IMR-90 (cell line): ENCODE measurements around the gene CDC42BPG. TPM values are rescaled to one million over a fixed set of nuclear protein-coding genes. Genes with fewer than 3 reads are reported as not detected.

Experiments
- ATAC-seq: fragments of 200-7000 bp; cut with Tn5 transposase; 2 replicates; pipeline ENCODE4 v1.9.1; 2020; ENCODE audit warnings: low read depth, mild to moderate bottlenecking, moderate library complexity
- BruUV-seq: library from RNA; stranded (reverse); fragments of 400-500 nt; replicated peaks from 2 replicates; lab custom pipeline; 2021; lab: Mats Ljungman, UMichigan
- CTCF ChIA-PET: fragments of 300-600 bp; formaldehyde crosslinking; extraction: SDS; loops from one replicate; lab custom pipeline; 2021; ENCODE audit warnings: antibody characterized with exemption; lab: Yijun Ruan, JAX
- POLR2A ChIA-PET: fragments of 300-600 bp; sonication (Branson Sonifier 250); formaldehyde crosslinking; loops from one replicate; lab custom pipeline; 2022; ENCODE audit warnings: antibody characterized with exemption; ENCODE audit not compliant: unreplicated experiment; lab: Charles Lee
- DNase-seq: peaks from one replicate; pipeline ENCODE4 v3.0.0; 2013
- H2AFZ ChIP-seq: replicated peaks from 2 replicates; pipeline ENCODE3; 2013; ENCODE audit warnings: low read length, mild to moderate bottlenecking; ENCODE audit not compliant: poor library complexity
- H2AK5ac ChIP-seq: 2 replicates; pipeline ENCODE4 v1.6.1; 2013; ENCODE audit warnings: low read depth, low read length, inconsistent platforms
- H2AK9ac ChIP-seq: replicated peaks from 2 replicates; pipeline ENCODE3; 2013; ENCODE audit warnings: mild to moderate bottlenecking, low read depth, low read length, moderate library complexity; ENCODE audit not compliant: poor library complexity
- H2BK120ac ChIP-seq: 2 replicates; pipeline ENCODE4 v1.6.1; 2013; ENCODE audit warnings: low read depth, low read length, inconsistent platforms
- H2BK15ac ChIP-seq: 3 replicates; pipeline ENCODE4 v1.6.1; 2013; ENCODE audit warnings: low read depth, low read length, inconsistent platforms
- H2BK20ac ChIP-seq: 2 replicates; pipeline ENCODE4 v1.6.1; 2013; ENCODE audit warnings: low read depth, mild to moderate bottlenecking, inconsistent platforms, low read length, moderate library complexity
- H2BK5ac ChIP-seq: 2 replicates; pipeline ENCODE4 v1.6.1; 2013; ENCODE audit warnings: mild to moderate bottlenecking, low read depth, low read length, inconsistent platforms; ENCODE audit not compliant: poor library complexity, severe bottlenecking
- H3K14ac ChIP-seq: replicated peaks from 2 replicates; pipeline ENCODE4 v1.6.1; 2013; ENCODE audit warnings: low read depth, low read length, inconsistent platforms
- H3K18ac ChIP-seq: 2 replicates; pipeline ENCODE4 v1.6.1; 2013; ENCODE audit warnings: low read depth, low read length, control low read depth
- H3K23ac ChIP-seq: 2 replicates; pipeline ENCODE4 v1.6.1; 2013; ENCODE audit warnings: low read depth, low read length, inconsistent platforms
- H3K27ac ChIP-seq: 2 replicates; pipeline ENCODE4 v1.5.1; 2013; ENCODE audit warnings: mild to moderate bottlenecking, control low read depth, low read length; ENCODE audit not compliant: insufficient read depth
- H3K27me3 ChIP-seq: 2 replicates; pipeline ENCODE4 v1.6.1; 2013; ENCODE audit warnings: low read length; ENCODE audit not compliant: control insufficient read depth, insufficient read depth
- H3K36me3 ChIP-seq: 2 replicates; pipeline ENCODE4 v1.6.1; 2013; ENCODE audit warnings: low read length, mixed read lengths; ENCODE audit not compliant: control insufficient read depth, insufficient read depth
- H3K4ac ChIP-seq: 2 replicates; pipeline ENCODE4 v1.6.1; 2013; ENCODE audit warnings: low read depth, low read length, inconsistent platforms
- H3K4me1 ChIP-seq: 2 replicates; pipeline ENCODE4 v1.6.1; 2013; ENCODE audit warnings: low read length, mixed read lengths; ENCODE audit not compliant: control insufficient read depth, insufficient read depth
- H3K4me2 ChIP-seq: 2 replicates; pipeline ENCODE4 v1.6.1; 2013; ENCODE audit warnings: low read depth, mild to moderate bottlenecking, control low read depth, low read length, moderate library complexity
- H3K4me3 ChIP-seq: 2 replicates; pipeline ENCODE4 v1.5.1; 2013; ENCODE audit warnings: low read depth, mild to moderate bottlenecking, control low read depth, low read length, moderate library complexity; ENCODE audit not compliant: insufficient read depth
- H3K56ac ChIP-seq: 2 replicates; pipeline ENCODE4 v1.6.1; 2013; ENCODE audit warnings: low read length, inconsistent platforms; ENCODE audit not compliant: insufficient read depth; ENCODE audit errors: extremely low read depth
- H3K79me1 ChIP-seq, 2 experiments: 2 replicates each; pipeline ENCODE4 v1.6.1; 2013; ENCODE audit warnings: low read length in 2 of 2, inconsistent platforms in 1 of 2, low read depth in 1 of 2
- H3K9ac ChIP-seq: 2 replicates; pipeline ENCODE4 v1.6.1; 2013; ENCODE audit warnings: low read depth, low read length, control low read depth
- H3K9me1 ChIP-seq: 2 replicates; pipeline ENCODE4 v1.6.1; 2013; ENCODE audit warnings: low read length, inconsistent platforms; ENCODE audit not compliant: insufficient read depth
- H3K9me3 ChIP-seq: 2 replicates; pipeline ENCODE4 v1.6.1; 2013; ENCODE audit warnings: low read length; ENCODE audit not compliant: control insufficient read depth, insufficient read depth
- H4K20me1 ChIP-seq: 2 replicates; pipeline ENCODE4 v1.6.1; 2013; ENCODE audit warnings: low read length, inconsistent platforms; ENCODE audit not compliant: insufficient read depth
- H4K5ac ChIP-seq: 2 replicates; pipeline ENCODE4 v1.6.1; 2013; ENCODE audit warnings: mild to moderate bottlenecking, low read depth, low read length, control low read depth
- H4K8ac ChIP-seq, 2 experiments: 2 replicates each; pipeline ENCODE4 v1.6.1; 2013; ENCODE audit warnings: low read depth in 2 of 2, low read length in 2 of 2, control low read depth in 1 of 2, inconsistent platforms in 1 of 2
- H4K91ac ChIP-seq: 2 replicates; pipeline ENCODE4 v1.6.1; 2013; ENCODE audit warnings: low read depth, low read length, inconsistent platforms; ENCODE audit not compliant: insufficient read depth
- MXI1 ChIP-seq: IDR thresholded peaks from 2 replicates; pipeline ENCODE4 v1.6.1; 2012; ENCODE audit warnings: low read depth, mild to moderate bottlenecking, low read length, moderate library complexity, borderline replicate concordance
- SMC3 ChIP-seq: fragments of 150-350 bp; IDR thresholded peaks from 2 replicates; pipeline ENCODE4 v1.6.1; 2016; ENCODE audit warnings: low read depth, mild to moderate bottlenecking, antibody characterized with exemption, low read length, moderate library complexity
- USF2 ChIP-seq: fragments of 150-350 bp; IDR thresholded peaks from 2 replicates; pipeline ENCODE4 v1.6.1; 2017; ENCODE audit warnings: mild to moderate bottlenecking, antibody characterized with exemption, low read length, low read depth
- WGBS, 2 experiments: methylation state at CpG; one replicate each; pipeline versions ENCODE4 v1.1.5 to v1.1.7; 2013; ENCODE audit warnings: missing lambda C conversion rate in 2 of 2; ENCODE audit not compliant: insufficient read length in 1 of 2; ENCODE audit errors: extremely low coverage in 2 of 2; 5-methylcytosine and 5-hydroxymethylcytosine counted together
- dilution Hi-C: fragments of 300-500 bp; cut with HindIII; formaldehyde crosslinking; loops from one replicate; pipeline ENCODE4 v1.14.3; 2018; ENCODE audit warnings: low sequenced_read_pairs; ENCODE audit not compliant: unreplicated experiment
- in situ Hi-C: fragments of 300-500 bp; cut with MboI; formaldehyde crosslinking; loops from 3 replicates; pipeline ENCODE4 v1.14.3; 2019; ENCODE audit warnings: low sequenced_read_pairs, inconsistent platforms, mixed read lengths
- intact Hi-C: fragments of 100-400 bp; cut with micrococcal nuclease; formaldehyde crosslinking; loops from 2 replicates; pipeline ENCODE4 v1.10.0; 2022
- polyA plus RNA-seq, 3 experiments: library from polyadenylated mRNA; depleted of rRNA; stranded (reverse); fragments of >200 nt; gene quantifications; 2 replicates each; pipeline ENCODE4 v1.2.3, GENCODE V29; 2012; ENCODE audit warnings: low replicate concordance in 1 of 3
- total RNA-seq: library from RNA; depleted of rRNA; stranded (reverse); fragments of >200 nt; gene quantifications from 2 replicates; pipeline ENCODE4 v1.2.3, GENCODE V29; 2012

Gene CDC42BPG
- total and polyA plus RNA-seq, 2 of the 4 experiments (the other 2 are of a cell fraction) = under 0.01 to 0.12 TPM

GRCh38 chr11:64859542-64860414, 15.3 kb upstream of the CDC42BPG start:
- dilution Hi-C loops = no loop called here
- 93% methylated on average over 11 of the region's 33 CpGs; no CpG with 5 or more reads in 1 of the 2 experiments for WGBS, 2 experiments
- H3K27me3 ChIP-seq = no peaks in the 10 kb centered on the region
- H2BK120ac ChIP-seq = no peak overlapping the region
- peaks cover 24 to 81% of the 10 kb centered on the region in 2 experiments for H3K79me1 ChIP-seq
- no peak overlapping the region for H2AFZ ChIP-seq
- intact Hi-C loops = no loop called here
- H3K9me3 ChIP-seq = no peaks in the 10 kb centered on the region
- peak overlapping the region; percentile 29 for H2AK5ac ChIP-seq
- no peak overlapping the region for H2BK15ac ChIP-seq
- no peak overlapping the region for H3K27ac ChIP-seq
- H3K4ac ChIP-seq = no peak overlapping the region
- no TSS peak for BruUV-seq
- peaks cover 37% of the 10 kb centered on the region for H3K36me3 ChIP-seq
- no peak overlapping the region for H2BK20ac ChIP-seq
- H3K4me3 ChIP-seq = no peak overlapping the region
- DNase-seq (no peak), ATAC-seq (no peak)
- H4K8ac ChIP-seq = no peak overlapping the region
- peaks cover 44% of the 10 kb centered on the region for H3K4me1 ChIP-seq
- H3K23ac ChIP-seq = no peak overlapping the region
- in situ Hi-C loops = no loop called here
- no peak overlapping the region for H3K14ac ChIP-seq
- no peak overlapping the region for H3K9ac ChIP-seq
- H3K18ac ChIP-seq = no peak overlapping the region
- peak overlapping the region; percentile 71 for H2AK9ac ChIP-seq
- no peak overlapping the region for H3K56ac ChIP-seq
- CTCF ChIA-PET = interaction anchor here (0.7 kb wide), 1 partner anchor 15 kb away, joined by 3 read pairs; no protein-coding TSS in a partner anchor
- no peak overlapping the region for H3K4me2 ChIP-seq
- peaks cover 27% of the 10 kb centered on the region for H3K9me1 ChIP-seq
- H4K20me1 ChIP-seq = peaks cover 26% of the 10 kb centered on the region
- H4K91ac ChIP-seq = no peak overlapping the region
- no peak overlapping the region for H4K5ac ChIP-seq
- no peak overlapping the region for H2BK5ac ChIP-seq
- POLR2A ChIA-PET = no interaction called here
- TF ChIP-seq USF2 (no peak), MXI1 (no peak), SMC3 (no peak)
